ENCODE data around the gene PDPK1.

PDPK1 gene

GRCh38 chr16:2494616-2495015, 43.2 kb upstream of the PDPK1 start:
- H3K36me3 ChIP-seq (ENCODE audit: control insufficient read depth, insufficient read depth, low read length) = no peaks in the 10 kb centered on the region
- no peak overlapping the region for H2BK15ac ChIP-seq (replicated peaks; ENCODE audit: low read depth)
- no peak overlapping the region for H3K27ac ChIP-seq (ENCODE audit: low read depth, low read length)
- H3K18ac ChIP-seq (ENCODE audit: low read length) = no peak overlapping the region
- no peak overlapping the region for H3K4me3 ChIP-seq (ENCODE audit: low read length)
- no peak overlapping the region for H3K9ac ChIP-seq (ENCODE audit: low read length)
- no peak overlapping the region for H2AK5ac ChIP-seq (ENCODE audit: low read length)
- H3K4ac ChIP-seq (ENCODE audit: low read depth, low read length) = no peak overlapping the region
- no peaks in the 10 kb centered on the region for H3K79me2 ChIP-seq (ENCODE audit: control insufficient read depth, insufficient read depth, low read length)
- H2BK120ac ChIP-seq (ENCODE audit: low read depth, low read length) = no peak overlapping the region
- H4K5ac ChIP-seq (ENCODE audit: low read length) = no peak overlapping the region
- no CpG with 5 or more reads among the region's 5 CpGs for WGBS (ENCODE audit: extremely low coverage, insufficient coverage, low lambda C conversion rate)
- no peaks in the 10 kb centered on the region for H3K79me1 ChIP-seq (ENCODE audit: low read length)
- no peak for DNase-seq
- no peak overlapping the region for H2BK5ac ChIP-seq (ENCODE audit: low read length)
- H3K23ac ChIP-seq (ENCODE audit: low read length) = no peak overlapping the region
- H3K27me3 ChIP-seq (ENCODE audit: insufficient read depth, low read length, poor library complexity) = no peaks in the 10 kb centered on the region
- no peak overlapping the region for H4K8ac ChIP-seq (ENCODE audit: low read depth, low read length)
- no peak overlapping the region for H3K56ac ChIP-seq (ENCODE audit: low read length)
- H3K4me1 ChIP-seq (ENCODE audit: control insufficient read depth, low read depth, low read length) = no peaks in the 10 kb centered on the region
- no peak overlapping the region for H3K4me2 ChIP-seq (ENCODE audit: low read length)

- Histone ChIP-seq H3K27me3 (ENCODE audit: insufficient read depth, low read length, poor library complexity) (no peaks in the 10 kb centered on the region), H4K5ac (ENCODE audit: low read length) (no peak overlapping the region), H3K4ac (ENCODE audit: low read depth, low read length) (no peak overlapping the region), H3K4me2 (ENCODE audit: low read length) (no peak overlapping the region), H3K56ac (ENCODE audit: low read length) (no peak overlapping the region), H3K9ac (ENCODE audit: low read length) (no peak overlapping the region), H2AK5ac (ENCODE audit: low read length) (no peak overlapping the region), H3K27ac (ENCODE audit: low read depth, low read length) (no peak overlapping the region), H3K18ac (ENCODE audit: low read length) (no peak overlapping the region), H2BK15ac (replicated peaks; ENCODE audit: low read depth) (no peak overlapping the region), H2BK5ac (ENCODE audit: low read length) (no peak overlapping the region), H3K79me2 (ENCODE audit: control insufficient read depth, insufficient read depth, low read length) (no peaks in the 10 kb centered on the region), H2BK120ac (ENCODE audit: low read depth, low read length) (no peak overlapping the region), H3K79me1 (ENCODE audit: low read length) (no peaks in the 10 kb centered on the region), H3K4me3 (ENCODE audit: low read length) (no peak overlapping the region), H3K23ac (ENCODE audit: low read length) (no peak overlapping the region), H3K36me3 (ENCODE audit: control insufficient read depth, insufficient read depth, low read length) (no peaks in the 10 kb centered on the region), H3K4me1 (ENCODE audit: control insufficient read depth, low read depth, low read length) (no peaks in the 10 kb centered on the region), H4K8ac (ENCODE audit: low read depth, low read length) (no peak overlapping the region)
- WGBS (ENCODE audit: extremely low coverage, insufficient coverage, low lambda C conversion rate) = no CpG with 5 or more reads among the region's 5 CpGs
- no peak for DNase-seq
Measured at GRCh38 chr16:2495041-2495440, 42.8 kb upstream of the PDPK1 start.

GRCh38 chr16:2496223-2497115, 41.4 kb upstream of the PDPK1 start:
- no peak for DNase-seq
- Histone ChIP-seq H3K18ac (ENCODE audit: low read length) (no peak overlapping the region), H2BK15ac (replicated peaks; ENCODE audit: low read depth) (no peak overlapping the region), H3K4ac (ENCODE audit: low read depth, low read length) (no peak overlapping the region), H3K9ac (ENCODE audit: low read length) (no peak overlapping the region), H3K27ac (ENCODE audit: low read depth, low read length) (no peak overlapping the region), H2BK5ac (ENCODE audit: low read length) (no peak overlapping the region), H3K4me3 (ENCODE audit: low read length) (no peak overlapping the region), H4K5ac (ENCODE audit: low read length) (no peak overlapping the region), H3K79me2 (ENCODE audit: control insufficient read depth, insufficient read depth, low read length) (no peaks in the 10 kb centered on the region), H3K4me1 (ENCODE audit: control insufficient read depth, low read depth, low read length) (no peaks in the 10 kb centered on the region), H2AK5ac (ENCODE audit: low read length) (no peak overlapping the region), H4K8ac (ENCODE audit: low read depth, low read length) (no peak overlapping the region), H3K79me1 (ENCODE audit: low read length) (no peaks in the 10 kb centered on the region), H3K36me3 (ENCODE audit: control insufficient read depth, insufficient read depth, low read length) (no peaks in the 10 kb centered on the region), H3K56ac (ENCODE audit: low read length) (no peak overlapping the region), H3K4me2 (ENCODE audit: low read length) (no peak overlapping the region), H3K23ac (ENCODE audit: low read length) (no peak overlapping the region), H2BK120ac (ENCODE audit: low read depth, low read length) (no peak overlapping the region), H3K27me3 (ENCODE audit: insufficient read depth, low read length, poor library complexity) (no peaks in the 10 kb centered on the region)
- WGBS (ENCODE audit: extremely low coverage, insufficient coverage, low lambda C conversion rate) = no CpG with 5 or more reads among the region's 62 CpGs

GRCh38 chr16:2497116-2497630, 40.6 kb upstream of the PDPK1 start:
- DNase-seq = no peak
- Histone ChIP-seq H3K27ac (ENCODE audit: low read depth, low read length) (no peak overlapping the region), H3K23ac (ENCODE audit: low read length) (no peak overlapping the region)

DNA sequence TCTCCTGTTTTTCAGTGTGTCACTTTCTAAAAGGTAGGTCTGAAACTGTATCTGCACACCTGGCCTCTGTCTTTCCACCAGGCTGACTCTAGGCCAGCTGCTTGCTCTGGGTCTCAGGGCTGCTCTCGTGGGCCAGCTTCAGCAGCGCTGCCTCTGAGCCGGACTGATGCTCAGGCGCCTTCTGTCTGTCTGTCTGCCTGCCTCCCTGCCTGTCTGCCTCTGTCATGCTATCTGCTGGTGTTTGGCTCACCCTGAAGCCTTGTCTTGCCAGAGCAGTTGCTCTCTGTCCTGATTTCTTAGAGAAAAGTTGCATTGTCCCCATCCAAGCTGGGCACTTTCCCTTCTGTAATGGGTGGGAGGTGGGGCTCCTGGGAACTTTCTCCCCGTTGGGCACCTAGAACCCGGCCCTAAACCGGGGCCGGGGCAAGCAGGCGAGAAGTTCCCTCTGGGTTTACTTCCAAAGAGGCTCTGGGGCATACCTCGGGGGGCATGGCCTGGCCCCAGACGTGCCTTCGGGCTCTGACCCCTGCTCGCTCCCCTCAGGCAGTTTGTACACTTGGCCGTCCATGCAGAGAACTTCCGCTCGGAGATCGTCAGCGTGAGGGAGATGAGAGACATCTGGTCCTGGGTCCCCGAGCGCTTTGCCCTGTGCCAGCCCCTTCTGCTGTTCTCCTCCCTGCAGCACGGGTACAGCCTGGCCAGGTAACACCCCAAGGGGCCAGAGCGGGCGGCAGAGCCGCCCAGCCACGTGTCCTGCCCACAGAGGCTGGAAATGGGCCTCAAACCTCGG, 39.9 kb upstream of the PDPK1 start:
- Histone ChIP-seq H2BK120ac (ENCODE audit: low read depth, low read length) (no peak overlapping the region), H3K56ac (ENCODE audit: low read length) (no peak overlapping the region), H4K5ac (ENCODE audit: low read length) (no peak overlapping the region), H3K4me2 (ENCODE audit: low read length) (no peak overlapping the region), H2BK15ac (replicated peaks; ENCODE audit: low read depth) (no peak overlapping the region), H2BK5ac (ENCODE audit: low read length) (no peak overlapping the region), H3K36me3 (ENCODE audit: control insufficient read depth, insufficient read depth, low read length) (no peaks in the 10 kb centered on the region), H3K23ac (ENCODE audit: low read length) (no peak overlapping the region), H3K4me3 (ENCODE audit: low read length) (no peak overlapping the region), H3K27me3 (ENCODE audit: insufficient read depth, low read length, poor library complexity) (no peaks in the 10 kb centered on the region), H4K8ac (ENCODE audit: low read depth, low read length) (no peak overlapping the region), H3K4ac (ENCODE audit: low read depth, low read length) (no peak overlapping the region), H3K9ac (ENCODE audit: low read length) (no peak overlapping the region), H3K79me1 (ENCODE audit: low read length) (no peaks in the 10 kb centered on the region), H3K79me2 (ENCODE audit: control insufficient read depth, insufficient read depth, low read length) (no peaks in the 10 kb centered on the region), H3K27ac (ENCODE audit: low read depth, low read length) (no peak overlapping the region), H3K4me1 (ENCODE audit: control insufficient read depth, low read depth, low read length) (no peaks in the 10 kb centered on the region), H2AK5ac (ENCODE audit: low read length) (no peak overlapping the region), H3K18ac (ENCODE audit: low read length) (no peak overlapping the region)
- no peak for DNase-seq
- WGBS (ENCODE audit: extremely low coverage, insufficient coverage, low lambda C conversion rate) = no CpG with 5 or more reads among the region's 26 CpGs

More at GRCh38 chr16:2497116-2497630, 40.6 kb upstream of the PDPK1 start:
- H4K5ac ChIP-seq (ENCODE audit: low read length) = no peak overlapping the region
- H3K79me1 ChIP-seq (ENCODE audit: low read length) = no peaks in the 10 kb centered on the region
- no peak overlapping the region for H3K9ac ChIP-seq (ENCODE audit: low read length)
- no peak overlapping the region for H3K18ac ChIP-seq (ENCODE audit: low read length)
- H3K56ac ChIP-seq (ENCODE audit: low read length) = no peak overlapping the region
- no peak overlapping the region for H2AK5ac ChIP-seq (ENCODE audit: low read length)
- no peak overlapping the region for H3K4me2 ChIP-seq (ENCODE audit: low read length)
- no peak overlapping the region for H3K4me3 ChIP-seq (ENCODE audit: low read length)
- no peak overlapping the region for H3K4ac ChIP-seq (ENCODE audit: low read depth, low read length)
- H3K36me3 ChIP-seq (ENCODE audit: control insufficient read depth, insufficient read depth, low read length) = no peaks in the 10 kb centered on the region
- no peak overlapping the region for H2BK120ac ChIP-seq (ENCODE audit: low read depth, low read length)
- no peak overlapping the region for H2BK15ac ChIP-seq (replicated peaks; ENCODE audit: low read depth)
- H4K8ac ChIP-seq (ENCODE audit: low read depth, low read length) = no peak overlapping the region
- no CpG with 5 or more reads among the region's 21 CpGs for WGBS (ENCODE audit: extremely low coverage, insufficient coverage, low lambda C conversion rate)
- H3K27me3 ChIP-seq (ENCODE audit: insufficient read depth, low read length, poor library complexity) = no peaks in the 10 kb centered on the region
- no peaks in the 10 kb centered on the region for H3K4me1 ChIP-seq (ENCODE audit: control insufficient read depth, low read depth, low read length)
- H2BK5ac ChIP-seq (ENCODE audit: low read length) = no peak overlapping the region
- H3K79me2 ChIP-seq (ENCODE audit: control insufficient read depth, insufficient read depth, low read length) = no peaks in the 10 kb centered on the region
